H9 (cell line): ENCODE results near the gene NR3C2. TPM values are rescaled to one million over a fixed set of nuclear protein-coding genes. Genes with fewer than 3 reads are reported as not detected.

Experiments used
- DNase-seq: peaks from one replicate; pipeline ENCODE4 v3.0.0-alpha.2; 2017
- H2AFZ ChIP-seq: one replicate; pipeline ENCODE4 v1.6.1; 2013; ENCODE audit warnings: mild to moderate bottlenecking, low read length, control low read depth, moderate library complexity
- H2AK5ac ChIP-seq: 2 replicates; pipeline ENCODE4 v1.6.1; 2013; ENCODE audit warnings: low read length, control low read depth, mixed read lengths; ENCODE audit not compliant: insufficient read length
- H2BK120ac ChIP-seq: one replicate; pipeline ENCODE4 v1.6.1; 2013; ENCODE audit warnings: low read depth, mild to moderate bottlenecking, low read length, control low read depth, inconsistent platforms; ENCODE audit not compliant: poor library complexity, severe bottlenecking
- H2BK12ac ChIP-seq: 2 replicates; pipeline ENCODE4 v1.6.1; 2013; ENCODE audit warnings: low read length, control low read depth, mixed read lengths, low read depth; ENCODE audit not compliant: insufficient read length
- H2BK15ac ChIP-seq: 2 replicates; pipeline ENCODE4 v1.6.1; 2013; ENCODE audit warnings: low read depth, low read length, control low read depth
- H2BK20ac ChIP-seq: one replicate; pipeline ENCODE4 v1.6.1; 2013; ENCODE audit warnings: low read depth, mild to moderate bottlenecking, low read length, control low read depth, inconsistent platforms; ENCODE audit not compliant: poor library complexity, severe bottlenecking
- H2BK5ac ChIP-seq: 2 replicates; pipeline ENCODE4 v1.6.1; 2013; ENCODE audit warnings: low read length, control low read depth, mixed read lengths; ENCODE audit not compliant: insufficient read length
- H3K14ac ChIP-seq: 2 replicates; pipeline ENCODE4 v1.6.1; 2013; ENCODE audit warnings: low read length, control low read depth; ENCODE audit not compliant: insufficient read depth
- H3K18ac ChIP-seq: 2 replicates; pipeline ENCODE4 v1.6.1; 2013; ENCODE audit warnings: low read depth, mild to moderate bottlenecking, mixed read lengths, low read length, control low read depth; ENCODE audit not compliant: insufficient read length
- H3K23ac ChIP-seq: 2 replicates; pipeline ENCODE4 v1.6.1; 2013; ENCODE audit warnings: low read length, control low read depth, mixed read lengths, low read depth; ENCODE audit not compliant: insufficient read length
- H3K23me2 ChIP-seq: 2 replicates; pipeline ENCODE4 v1.6.1; 2013; ENCODE audit warnings: low read depth, mild to moderate bottlenecking, mixed read lengths, low read length, control low read depth; ENCODE audit not compliant: insufficient read length, poor library complexity, severe bottlenecking
- H3K27ac ChIP-seq: 2 replicates; pipeline ENCODE4 v1.5.1; 2013; ENCODE audit warnings: low read length, control low read depth, mixed read lengths, low read depth; ENCODE audit not compliant: insufficient read length
- H3K27me3 ChIP-seq: 2 replicates; pipeline ENCODE4 v1.6.1; 2013; ENCODE audit warnings: low read length, control low read depth, inconsistent platforms; ENCODE audit not compliant: insufficient read depth
- H3K4ac ChIP-seq: 2 replicates; pipeline ENCODE4 v1.6.1; 2013; ENCODE audit warnings: low read depth, mild to moderate bottlenecking, control low read depth, inconsistent platforms, low read length, moderate library complexity
- H3K4me1 ChIP-seq: 2 replicates; pipeline ENCODE4 v1.6.1; 2013; ENCODE audit warnings: low read length, control low read depth, inconsistent platforms; ENCODE audit not compliant: insufficient read depth
- H3K4me2 ChIP-seq: 2 replicates; pipeline ENCODE4 v1.6.1; 2013; ENCODE audit warnings: low read length, control low read depth, mixed read lengths; ENCODE audit not compliant: insufficient read length, insufficient read depth
- H3K56ac ChIP-seq: 2 replicates; pipeline ENCODE4 v1.6.1; 2013; ENCODE audit warnings: low read depth, mild to moderate bottlenecking, mixed read lengths, low read length, control low read depth; ENCODE audit not compliant: insufficient read length
- H3K79me1 ChIP-seq: 2 replicates; pipeline ENCODE4 v1.6.1; 2013; ENCODE audit warnings: low read depth, mild to moderate bottlenecking, moderate library complexity, low read length, control low read depth, inconsistent platforms; ENCODE audit not compliant: insufficient read depth, poor library complexity, severe bottlenecking
- H3K79me2 ChIP-seq: 2 replicates; pipeline ENCODE4 v1.6.1; 2013; ENCODE audit warnings: low read length, control low read depth, inconsistent platforms; ENCODE audit not compliant: insufficient read depth
- H3K9ac ChIP-seq: 2 replicates; pipeline ENCODE4 v1.6.1; 2013; ENCODE audit warnings: low read length, control low read depth, mixed read lengths; ENCODE audit not compliant: insufficient read length; ENCODE audit errors: extremely low read depth
- H3K9me3 ChIP-seq: one replicate; pipeline ENCODE4 v1.6.1; 2013; ENCODE audit warnings: low read depth, low read length, inconsistent platforms; ENCODE audit not compliant: control insufficient read depth
- H3T11ph ChIP-seq: one replicate; pipeline ENCODE4 v1.6.1; 2013; ENCODE audit warnings: mild to moderate bottlenecking, low read length, control low read depth, inconsistent platforms
- H4K20me1 ChIP-seq: one replicate; pipeline ENCODE4 v1.6.1; 2013; ENCODE audit not compliant: control insufficient read depth, insufficient read length, insufficient read depth
- H4K5ac ChIP-seq: 2 replicates; pipeline ENCODE4 v1.6.1; 2013; ENCODE audit warnings: low read depth, mild to moderate bottlenecking, mixed read lengths, low read length, control low read depth; ENCODE audit not compliant: insufficient read length
- H4K8ac ChIP-seq: replicated peaks from 2 replicates; pipeline ENCODE4 v1.6.1; 2013; ENCODE audit warnings: low read length, control low read depth, mixed read lengths, low read depth; ENCODE audit not compliant: insufficient read length
- H4K91ac ChIP-seq: 2 replicates; pipeline ENCODE4 v1.6.1; 2013; ENCODE audit warnings: low read depth, mild to moderate bottlenecking, moderate library complexity, mixed read lengths, low read length, control low read depth; ENCODE audit not compliant: insufficient read length
- H3K27ac Mint-ChIP-seq, 3 experiments: 2 replicates in 2 of 3; 3 replicates in 1 of 3; pipeline ENCODE4 v1.8.0; 2020 to 2021; ENCODE audit warnings: mixed read lengths in 3 of 3, mild to moderate bottlenecking in 1 of 3, moderate library complexity in 1 of 3
- H3K27me3 Mint-ChIP-seq: 2 replicates; pipeline ENCODE4 v1.8.0; 2021; ENCODE audit warnings: low read depth, mild to moderate bottlenecking, moderate library complexity, mixed read lengths
- H3K36me3 Mint-ChIP-seq, 3 experiments: 2 replicates in 2 of 3; 3 replicates in 1 of 3; pipeline ENCODE4 v1.8.0; 2020 to 2021; ENCODE audit warnings: low read depth in 3 of 3, mixed read lengths in 3 of 3; ENCODE audit not compliant: insufficient read depth in 1 of 3
- H3K4me1 Mint-ChIP-seq, 2 experiments: 2 replicates each; pipeline ENCODE4 v1.8.0; 2020; ENCODE audit warnings: mixed read lengths in 2 of 2
- H3K4me3 Mint-ChIP-seq, 2 experiments: 2 replicates in 1 of 2; 3 replicates in 1 of 2; pipeline ENCODE4 v1.8.0; 2020 to 2021; ENCODE audit warnings: mild to moderate bottlenecking in 2 of 2, mixed read lengths in 2 of 2, moderate library complexity in 1 of 2
- H3K9me3 Mint-ChIP-seq, 2 experiments: 2 replicates in 1 of 2; 3 replicates in 1 of 2; pipeline ENCODE4 v1.8.0; 2020; ENCODE audit warnings: mild to moderate bottlenecking in 2 of 2, mixed read lengths in 2 of 2, moderate library complexity in 1 of 2
- WGBS: extraction: QIAGEN DNeasy Blood & Tissue Kit; methylation state at CpG from one replicate; pipeline ENCODE4 v1.1.7; 2013; ENCODE audit warnings: missing lambda C conversion rate, low lambda C conversion rate, mixed read lengths; ENCODE audit not compliant: insufficient read length; ENCODE audit errors: extremely low coverage; 5-methylcytosine and 5-hydroxymethylcytosine counted together
- total RNA-seq: library from RNA; stranded (reverse); gene quantifications from 2 replicates; pipeline ENCODE4 v1.2.1, GENCODE V29; 2021
- TF ChIP-seq, protein P1 (sequence below): fragments of 200-600 bp; sonication (generic); conservative IDR thresholded peaks from 3 replicates; pipeline ENCODE4 v1.8.0; 2021; ENCODE audit warnings: antibody characterized with exemption, mild to moderate bottlenecking

NR3C2 gene
- total RNA-seq, 1 experiment from 2014 or later = 1.4 TPM

DNA sequence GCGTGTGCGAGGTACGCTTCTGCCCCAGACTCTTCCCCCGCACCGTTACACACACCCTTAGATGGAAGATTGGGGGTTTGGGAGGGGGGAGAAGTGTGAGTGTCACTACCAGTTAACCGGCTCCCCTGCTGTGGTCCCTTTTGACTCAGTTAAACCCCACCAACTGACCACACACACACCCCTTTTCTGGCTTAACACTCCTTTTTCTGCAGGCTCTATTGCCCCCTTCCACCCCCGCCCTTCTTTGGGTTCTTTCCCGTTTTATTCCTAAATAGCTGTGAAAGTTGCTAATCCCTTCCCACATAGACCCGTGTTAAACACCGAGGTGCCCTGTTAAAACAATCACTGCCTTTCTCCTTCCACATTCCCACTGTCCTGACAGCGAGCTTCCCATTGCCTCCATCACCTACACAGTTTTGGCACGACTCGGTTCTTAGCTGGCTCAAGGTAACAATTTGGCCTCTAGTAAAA is 3.7 kb upstream of the NR3C2 start:
- H2BK15ac ChIP-seq = no peak overlapping the region
- no peak overlapping the region for H4K91ac ChIP-seq
- no peaks in the 10 kb centered on the region for H3K79me2 ChIP-seq
- no peak overlapping the region for H3K27ac ChIP-seq
- Mint-ChIP-seq H3K4me3 (peak overlapping the region; percentile 73 to 82), H3K4me1 (peaks cover 9 to 16% of the 10 kb centered on the region in 2 experiments), H3K36me3 (no peaks in the 10 kb centered on the region; a peak in 1 of 7 replicates), H3K27ac (no peak overlapping the region), H3K9me3 (no peaks in the 10 kb centered on the region; a peak in 1 of 5 replicates), H3K27me3 (peaks cover 57% of the 10 kb centered on the region)
- H2BK12ac ChIP-seq = no peak overlapping the region
- H2AFZ ChIP-seq = no peak overlapping the region
- peaks cover 10% of the 10 kb centered on the region; the same call in 1 of the 2 replicates for H3K27me3 ChIP-seq
- no CpG with 5 or more reads among the region's 13 CpGs for WGBS
- TF ChIP-seq, protein P1, sequence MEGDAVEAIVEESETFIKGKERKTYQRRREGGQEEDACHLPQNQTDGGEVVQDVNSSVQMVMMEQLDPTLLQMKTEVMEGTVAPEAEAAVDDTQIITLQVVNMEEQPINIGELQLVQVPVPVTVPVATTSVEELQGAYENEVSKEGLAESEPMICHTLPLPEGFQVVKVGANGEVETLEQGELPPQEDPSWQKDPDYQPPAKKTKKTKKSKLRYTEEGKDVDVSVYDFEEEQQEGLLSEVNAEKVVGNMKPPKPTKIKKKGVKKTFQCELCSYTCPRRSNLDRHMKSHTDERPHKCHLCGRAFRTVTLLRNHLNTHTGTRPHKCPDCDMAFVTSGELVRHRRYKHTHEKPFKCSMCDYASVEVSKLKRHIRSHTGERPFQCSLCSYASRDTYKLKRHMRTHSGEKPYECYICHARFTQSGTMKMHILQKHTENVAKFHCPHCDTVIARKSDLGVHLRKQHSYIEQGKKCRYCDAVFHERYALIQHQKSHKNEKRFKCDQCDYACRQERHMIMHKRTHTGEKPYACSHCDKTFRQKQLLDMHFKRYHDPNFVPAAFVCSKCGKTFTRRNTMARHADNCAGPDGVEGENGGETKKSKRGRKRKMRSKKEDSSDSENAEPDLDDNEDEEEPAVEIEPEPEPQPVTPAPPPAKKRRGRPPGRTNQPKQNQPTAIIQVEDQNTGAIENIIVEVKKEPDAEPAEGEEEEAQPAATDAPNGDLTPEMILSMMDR = no peak
- H2BK120ac ChIP-seq = no peak overlapping the region
- H2AK5ac ChIP-seq = no peak overlapping the region
- peaks cover 2% of the 10 kb centered on the region; the same call in 1 of the 2 replicates for H3K4me1 ChIP-seq
- H2BK20ac ChIP-seq = no peak overlapping the region
- no peak overlapping the region for H4K5ac ChIP-seq
- H3K23me2 ChIP-seq = peaks cover 31% of the 10 kb centered on the region
- no peak overlapping the region for H2BK5ac ChIP-seq
- H3K4me2 ChIP-seq = peak overlapping the region; percentile 84
- no peak overlapping the region for H3K9ac ChIP-seq
- H4K20me1 ChIP-seq = no peaks in the 10 kb centered on the region
- H3K4ac ChIP-seq = no peak overlapping the region
- H3T11ph ChIP-seq = no peak overlapping the region
- H3K56ac ChIP-seq = no peak overlapping the region
- no peaks in the 10 kb centered on the region for H3K9me3 ChIP-seq
- H3K18ac ChIP-seq = no peak overlapping the region
- H3K79me1 ChIP-seq = no peaks in the 10 kb centered on the region
- H4K8ac ChIP-seq = no peak overlapping the region
- no peak overlapping the region for H3K23ac ChIP-seq
- no peak for DNase-seq
- no peak overlapping the region for H3K14ac ChIP-seq
